Panc1 (cell line): ENCODE measurements around the gene INPP4A.

Source experiments
- CTCF ChIP-seq: fragments of 450-650 bp; IDR thresholded peaks from 2 replicates; pipeline ENCODE4 v1.5.1; 2017; ENCODE audit warnings: mild to moderate bottlenecking
- POLR2AphosphoS5 ChIP-seq: IDR thresholded peaks from 2 replicates; pipeline ENCODE4 v1.6.1; 2012; ENCODE audit warnings: mild to moderate bottlenecking, low read depth, low read length, moderate library complexity
- SIN3A ChIP-seq: IDR thresholded peaks from 2 replicates; pipeline ENCODE4 v1.6.1; 2012; ENCODE audit warnings: low read depth, mild to moderate bottlenecking, low read length, moderate library complexity, borderline replicate concordance; ENCODE audit not compliant: insufficient read depth

GRCh38 chr2:98583276-98583675 is 138.6 kb downstream of the INPP4A start:
- no peak for TF ChIP-seq CTCF
- no peak for TF ChIP-seq POLR2AphosphoS5
- TF ChIP-seq SIN3A: no peak
